ENCODE measurements around the gene HSPE1.
"Not testable (repeated sequence)": the region's sequence is repeated elsewhere in the genome, so short reads cannot be mapped to it uniquely, and the experiment has no call there.

HSPE1 gene

GRCh38 chr2:197498235-197498936, 1.8 kb upstream of the HSPE1 start:
- DNase-seq (ENCODE audit: low spot score), result no peak

- DNase-seq (ENCODE audit: low spot score), result peak; percentile 44
These were observed 1.1 kb upstream of the HSPE1 start for GRCh38 chr2:197498937-197499593.

GRCh38 chr2:197500503-197501131, 438 bp downstream of the HSPE1 start:
- DNase-seq (ENCODE audit: low spot score), result no peak

- DNase-seq (ENCODE audit: low spot score), result no peak
These were observed 2.0 kb downstream of the HSPE1 start for GRCh38 chr2:197502201-197502600.

GRCh38 chr2:197502685-197503084, 2.5 kb downstream of the HSPE1 start:
- DNase-seq (ENCODE audit: low spot score), result no peak

GRCh38 chr2:197504000-197504399, 3.8 kb downstream of the HSPE1 start:
- no peak for DNase-seq (ENCODE audit: low spot score)

GRCh38 chr2:197504512-197504911, 4.3 kb downstream of the HSPE1 start:
- DNase-seq (ENCODE audit: low spot score), result no peak

GRCh38 chr2:197506658-197507057, 6.5 kb downstream of the HSPE1 start:
- no peak for DNase-seq (ENCODE audit: low spot score)

- no peak for DNase-seq (ENCODE audit: low spot score)
These were observed 13.7 kb downstream of the HSPE1 start for GRCh38 chr2:197513915-197514314.

- DNase-seq (ENCODE audit: low spot score), result no peak
These were observed 14.6 kb downstream of the HSPE1 start for GRCh38 chr2:197514754-197515153.

- DNase-seq (ENCODE audit: low spot score), result no peak
These were observed 15.1 kb downstream of the HSPE1 start for GRCh38 chr2:197515315-197515738.

GRCh38 chr2:197515739-197516392, 15.7 kb downstream of the HSPE1 start, which contains the start of gene MOB4:
Gene MOB4, plus strand, starts transcription at chr2:197516066. Its CDS starts 21 bp downstream, at chr2:197516087.
- peak; percentile 91 for DNase-seq (ENCODE audit: low spot score)

GRCh38 chr2:197516393-197516761, 16.2 kb downstream of the HSPE1 start:
- peak; percentile 38 for DNase-seq (ENCODE audit: low spot score)

GRCh38 chr2:197517150-197517549, 17.0 kb downstream of the HSPE1 start:
- no peak for DNase-seq (ENCODE audit: low spot score)

GRCh38 chr2:197538412-197538811, 38.2 kb downstream of the HSPE1 start:
- DNase-seq (ENCODE audit: low spot score), result no peak

GRCh38 chr2:197539734-197540133, 39.6 kb downstream of the HSPE1 start:
- DNase-seq (ENCODE audit: low spot score), result no peak

- DNase-seq (ENCODE audit: low spot score), result no peak
These were observed 43.0 kb downstream of the HSPE1 start for GRCh38 chr2:197543206-197543605.

GRCh38 chr2:197547163-197547900, 47.2 kb downstream of the HSPE1 start:
- DNase-seq (ENCODE audit: low spot score), result no peak

GRCh38 chr2:197548582-197548981, 48.4 kb downstream of the HSPE1 start:
- DNase-seq (ENCODE audit: low spot score), result no peak

- not testable (repeated sequence) for DNase-seq (ENCODE audit: low spot score)
These were observed 51.1 kb downstream of the HSPE1 start for GRCh38 chr2:197551260-197551659.

Measured in hepatic stellate cell (primary cell).